GM21717 (cell line): ENCODE data around the gene ETV4.

ENCODE experiments used
- ATAC-seq: cut with Tn5 transposase; IDR thresholded peaks from one replicate; pipeline ENCODE4 v1.9.1; 2021; ENCODE audit warnings: mild to moderate bottlenecking, moderate library complexity; ENCODE audit not compliant: unreplicated experiment

ETV4 gene

DNA sequence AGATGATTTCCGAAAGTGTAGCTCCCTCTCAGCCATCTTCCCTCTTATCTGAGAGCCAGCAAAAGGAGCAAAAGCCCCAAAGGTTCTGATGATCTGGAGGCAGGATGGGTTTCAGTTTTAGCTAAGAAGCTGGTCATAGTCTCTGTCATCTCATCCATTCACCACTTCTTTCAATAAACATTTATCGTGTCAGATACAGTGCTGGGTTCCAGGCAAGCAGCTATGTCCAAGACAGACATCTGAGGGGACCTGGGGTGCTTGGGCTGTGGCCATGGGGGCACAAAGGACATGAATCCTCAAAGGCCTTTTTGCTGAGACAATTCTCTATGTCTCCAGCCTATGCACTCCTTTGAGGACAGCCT, 1.0 kb upstream of the ETV4 start:
- no peak for ATAC-seq

DNA sequence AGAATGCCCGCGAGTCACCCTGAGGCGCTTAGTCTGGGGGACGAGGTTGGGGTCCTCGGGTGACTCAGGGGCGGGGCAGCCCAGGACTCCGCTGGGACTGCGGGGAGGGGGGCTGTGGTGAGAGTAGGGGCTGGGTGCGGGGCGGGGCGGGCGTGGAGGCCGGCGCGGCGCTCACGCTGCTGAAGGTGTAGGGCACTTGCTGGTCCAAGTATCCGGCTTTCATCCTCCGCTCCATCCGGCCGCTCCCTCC, 832 bp downstream of the ETV4 start:
- ATAC-seq, result no peak

- ATAC-seq, result no peak
Measured at GRCh38 chr17:43543771-43544575, 2.2 kb downstream of the ETV4 start.

- no peak for ATAC-seq
Measured at GRCh38 chr17:43543300-43543699, 2.8 kb downstream of the ETV4 start.

GRCh38 chr17:43542859-43543258, 3.3 kb downstream of the ETV4 start:
- no peak for ATAC-seq

DNA sequence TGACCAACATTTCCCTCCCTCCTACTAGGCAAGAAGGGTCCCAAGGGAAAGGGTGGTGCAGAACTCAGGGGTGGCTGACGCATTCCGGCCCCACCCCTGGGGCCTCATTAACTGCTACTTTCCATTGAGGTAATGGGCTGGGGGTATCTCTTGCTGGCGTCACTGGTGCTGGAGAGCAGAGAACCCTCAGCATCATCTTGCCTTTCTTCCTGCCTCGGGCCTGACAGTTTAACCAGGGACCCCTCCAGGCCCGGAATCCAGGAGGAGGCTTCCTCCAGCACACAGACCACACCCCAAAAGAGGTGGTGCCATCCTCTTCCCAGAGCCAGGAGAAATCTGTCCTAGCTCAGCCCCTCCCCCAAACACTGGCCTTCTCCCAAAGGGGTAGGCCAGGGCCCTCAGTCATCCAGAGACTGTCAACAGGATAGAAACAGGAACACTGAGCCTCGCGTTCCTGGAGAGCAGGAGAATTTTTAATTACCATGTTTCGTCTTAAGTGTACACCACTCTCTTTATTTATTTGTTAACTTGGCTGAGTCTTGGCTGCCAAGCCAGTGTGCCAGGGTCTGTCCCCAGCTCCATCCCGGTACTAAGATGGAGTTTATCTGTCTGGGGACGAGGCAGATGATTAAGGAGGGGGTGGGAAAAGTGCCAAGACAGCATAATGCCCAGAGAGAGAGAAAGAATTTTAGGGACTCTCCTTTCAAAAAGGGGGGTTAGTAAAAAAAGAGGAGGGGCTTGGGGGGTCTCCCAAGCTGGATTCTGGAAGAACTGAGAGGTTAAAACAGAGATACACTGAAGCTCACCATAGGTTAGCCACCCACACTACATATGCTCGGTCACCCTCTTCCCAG, 5.1 kb downstream of the ETV4 start:
- ATAC-seq, result no peak

DNA sequence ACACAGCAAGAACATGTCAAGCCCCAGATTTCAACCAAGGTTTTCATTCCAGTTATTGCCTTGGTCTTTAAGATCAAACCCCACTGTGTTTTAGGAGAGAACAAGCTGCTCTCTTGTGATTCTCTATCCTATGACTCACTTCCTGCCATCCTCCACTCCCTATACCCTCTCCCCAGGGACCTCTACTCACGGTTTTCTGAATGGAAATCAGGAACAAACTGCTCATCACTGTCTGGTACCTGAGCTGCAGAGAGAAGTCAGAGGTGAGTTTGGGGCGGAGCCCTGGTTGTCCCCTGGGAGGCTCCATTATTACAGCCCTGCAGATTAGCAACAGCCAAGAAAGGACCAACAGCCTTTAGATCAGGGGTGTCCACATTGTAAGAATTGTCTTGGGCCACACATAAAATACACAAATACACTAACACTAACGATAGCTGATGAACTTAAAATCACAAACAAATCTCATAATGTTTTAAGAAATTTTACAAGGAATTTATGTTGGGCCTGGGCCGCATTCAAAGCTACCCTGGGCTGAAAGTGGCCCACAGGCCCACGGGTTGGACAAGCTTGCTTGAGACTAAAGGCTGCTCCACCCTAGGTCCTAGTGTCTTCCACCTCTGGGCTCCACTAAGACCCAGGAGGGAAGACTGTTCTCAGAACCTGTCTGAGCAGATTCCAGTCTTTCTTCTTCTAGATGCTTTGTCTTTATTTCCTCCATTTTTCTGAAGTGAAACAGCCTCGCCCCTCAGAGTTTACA, 9.7 kb downstream of the ETV4 start:
- no peak for ATAC-seq

- ATAC-seq, result no peak
Measured at GRCh38 chr17:43534909-43535308, 11.2 kb downstream of the ETV4 start.

- no peak for ATAC-seq
Measured at GRCh38 chr17:43533699-43534098, 12.4 kb downstream of the ETV4 start.

- ATAC-seq, result no peak
Measured at GRCh38 chr17:43532581-43532980, 13.6 kb downstream of the ETV4 start.

GRCh38 chr17:43531955-43532354, 14.2 kb downstream of the ETV4 start:
- ATAC-seq, result no peak

- ATAC-seq, result no peak
Measured at GRCh38 chr17:43531082-43531378, 15.1 kb downstream of the ETV4 start.

GRCh38 chr17:43530288-43531081, 15.7 kb downstream of the ETV4 start:
- no peak for ATAC-seq

- ATAC-seq, result no peak
Measured at GRCh38 chr17:43529947-43530287, 16.2 kb downstream of the ETV4 start.

- no peak for ATAC-seq
Measured at GRCh38 chr17:43528988-43529814, 16.9 kb downstream of the ETV4 start.

DNA sequence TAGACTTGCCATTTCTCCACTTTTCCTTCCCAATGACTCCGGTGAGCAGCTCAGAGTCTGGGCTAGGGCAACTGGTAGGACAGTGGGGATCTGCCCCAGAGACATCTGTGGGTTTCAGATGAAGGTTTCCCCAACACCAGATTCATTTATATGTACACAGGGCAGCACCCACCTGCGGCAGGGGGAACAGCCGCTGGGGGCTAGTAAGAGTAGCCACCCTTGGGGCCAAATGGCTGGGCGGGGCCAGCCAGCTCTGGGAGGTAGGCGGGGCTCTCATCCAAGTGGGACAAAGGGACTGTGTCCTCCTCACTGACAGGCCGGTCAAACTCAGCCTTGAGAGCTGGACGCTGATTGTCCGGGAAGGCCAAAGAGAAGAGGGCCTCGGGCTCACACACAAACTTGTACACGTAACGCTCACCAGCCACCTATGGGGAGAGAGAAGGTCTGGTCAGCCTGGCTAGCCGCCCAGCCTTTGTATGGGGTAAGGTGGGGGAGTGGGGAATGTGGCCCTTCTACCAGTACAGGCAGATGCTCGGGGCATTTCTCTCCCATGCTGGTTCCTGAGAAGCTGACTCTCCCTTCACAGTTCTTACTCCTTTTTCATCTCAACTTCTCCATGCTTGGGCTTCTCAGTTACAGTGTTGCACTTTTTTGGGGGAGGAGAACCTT, 17.7 kb downstream of the ETV4 start:
- ATAC-seq, result no peak

- no peak for ATAC-seq
Measured at GRCh38 chr17:43526886-43527648, 19.1 kb downstream of the ETV4 start.

GRCh38 chr17:43524945-43525575, 21.1 kb downstream of the ETV4 start:
- ATAC-seq, result no peak

- ATAC-seq, result no peak
Measured at GRCh38 chr17:43521389-43521788, 24.8 kb downstream of the ETV4 start.
